HepG2 (cell line): ENCODE results near the gene TRIP6. TPM values are rescaled to one million over a fixed set of nuclear protein-coding genes. Genes with fewer than 3 reads are reported as not detected.

Experiments
- ASH2L ChIP-seq: fragments of 300-600, 200-600 bp; sonication (generic); IDR thresholded peaks from 2 replicates; pipeline ENCODE4 v1.7.0; 2017; ENCODE audit warnings: low read depth, mild to moderate bottlenecking, moderate library complexity, mixed read lengths, low read length; ENCODE audit not compliant: insufficient read length
- EHMT2 ChIP-seq: fragments of 200-600 bp; sonication (generic); IDR thresholded peaks from 2 replicates; pipeline ENCODE4 v1.7.0; 2017; ENCODE audit warnings: antibody characterized with exemption, low read depth, low read length, borderline replicate concordance
- GPBP1L1 ChIP-seq: sonication (generic); formaldehyde crosslinking; IDR thresholded peaks from 2 replicates; pipeline ENCODE4 v1.5.0; 2020; ENCODE audit warnings: mild to moderate bottlenecking, missing genetic modification reagents
- KIAA2018 ChIP-seq: sonication (generic); formaldehyde crosslinking; IDR thresholded peaks from 2 replicates; pipeline ENCODE4 v1.5.0; 2020; ENCODE audit warnings: mild to moderate bottlenecking, missing genetic modification reagents, borderline replicate concordance
- MED1 ChIP-seq: sonication (generic); formaldehyde crosslinking; IDR thresholded peaks from 2 replicates; pipeline ENCODE4 v1.4.0; 2020; ENCODE audit warnings: missing genetic modification reagents
- SOX6 ChIP-seq, 2 experiments: fragments of 450-650 bp in 1 of 2; sonication (generic) in 1 of 2; formaldehyde crosslinking in 1 of 2; IDR thresholded peaks; 2 replicates each; pipeline versions ENCODE4 v1.4.0 to v1.6.1; 2017 to 2020; ENCODE audit warnings: antibody characterized with exemption in 1 of 2, mild to moderate bottlenecking in 1 of 2, missing genetic modification reagents in 1 of 2
- TEF ChIP-seq: sonication (generic); formaldehyde crosslinking; IDR thresholded peaks from 2 replicates; pipeline ENCODE4 v1.5.0; 2020; ENCODE audit warnings: missing genetic modification reagents
- THAP8 ChIP-seq: sonication (generic); formaldehyde crosslinking; IDR thresholded peaks from 2 replicates; pipeline ENCODE4 v1.5.1; 2020; ENCODE audit warnings: missing genetic modification reagents, mild to moderate bottlenecking, borderline replicate concordance
- ZBTB39 ChIP-seq: sonication (generic); formaldehyde crosslinking; IDR thresholded peaks from 2 replicates; pipeline ENCODE4 v1.5.0; 2020; ENCODE audit warnings: missing genetic modification reagents
- ZNF441 ChIP-seq: sonication (generic); formaldehyde crosslinking; IDR thresholded peaks from 2 replicates; pipeline ENCODE4 v1.7.0; 2021; ENCODE audit warnings: missing genetic modification reagents, borderline replicate concordance
- ZNF510 ChIP-seq: sonication (generic); formaldehyde crosslinking; IDR thresholded peaks from 2 replicates; pipeline ENCODE4 v1.4.0; 2020; ENCODE audit warnings: low read depth, mild to moderate bottlenecking, missing genetic modification reagents
- ZNF670 ChIP-seq: sonication (generic); formaldehyde crosslinking; IDR thresholded peaks from 2 replicates; pipeline ENCODE4 v1.8.0; 2022; ENCODE audit warnings: mild to moderate bottlenecking, missing genetic modification reagents, borderline replicate concordance
- ZNF678 ChIP-seq: sonication (generic); formaldehyde crosslinking; IDR thresholded peaks from 2 replicates; pipeline ENCODE4 v1.4.0; 2020; ENCODE audit warnings: mild to moderate bottlenecking, missing genetic modification reagents
- ZNF790 ChIP-seq: sonication (generic); formaldehyde crosslinking; IDR thresholded peaks from 2 replicates; pipeline ENCODE4 v1.8.0; 2022; ENCODE audit warnings: missing genetic modification reagents, mild to moderate bottlenecking, borderline replicate concordance
- polyA plus RNA-seq, 8 experiments: library from polyadenylated mRNA; depleted of rRNA in 3 of 8; stranded (reverse) in 7 of 8; unstranded in 1 of 8; fragments of >200 nt; fragmentation: Illumina TruSeq in 4 of 8; extraction: Trizol in 4 of 8; gene quantifications; 2 replicates each; pipeline versions ENCODE4 v1.2.1 to v1.2.3, GENCODE V29; 2011 to 2016; ENCODE audit warnings: low read depth in 4 of 8, missing spikeins in 1 of 8, mixed read lengths in 1 of 8; ENCODE audit not compliant: insufficient read depth in 1 of 8
- total RNA-seq, 5 experiments: library from RNA; depleted of rRNA; stranded (reverse); fragments of >200 nt; fragmentation: Illumina TruSeq; extraction: Trizol; gene quantifications; 2 replicates each; pipeline ENCODE4 v1.2.3, GENCODE V29; 2016; ENCODE audit warnings: low read depth in 1 of 5

Gene TRIP6
- total and polyA plus RNA-seq, 2 of the 13 experiments (the other 11 are each of a cell fraction or from before 2014, with no cell fraction given), result 0.34 to 0.38 TPM

- no peak for TF ChIP-seq KIAA2018 (CRISPR knock-in tag)
- TF ChIP-seq ZNF510 (CRISPR knock-in tag), result no peak
- no peak for TF ChIP-seq SOX6 (IDR thresholded peaks at IDR 0.05)
- TF ChIP-seq SOX6 (CRISPR knock-in tag; IDR thresholded peaks at IDR 0.05), result peak; percentile 53; the same call in 1 of the 2 replicates
- no peak for TF ChIP-seq GPBP1L1
- peak; percentile 27; the same call in 1 of the 2 replicates for TF ChIP-seq ZNF790
- TF ChIP-seq TEF (CRISPR knock-in tag), result peak; percentile 57; the same call in 1 of the 2 replicates
- 0 out of 2 replicates have a peak, but pooled peaks have one; percentile 21 for TF ChIP-seq MED1 (CRISPR knock-in tag)
- TF ChIP-seq ZNF678, result peak; percentile 76; the same call in 1 of the 2 replicates
- TF ChIP-seq ASH2L, result peak; percentile 78
- TF ChIP-seq THAP8 (CRISPR knock-in tag), result no peak
- peak; percentile 39; the same call in 1 of the 2 replicates for TF ChIP-seq ZBTB39 (CRISPR knock-in tag)
- TF ChIP-seq ZNF670 (CRISPR knock-in tag), result peak; percentile 84
- no peak for TF ChIP-seq EHMT2
- peak; percentile 78; the same call in 1 of the 2 replicates for TF ChIP-seq ZNF441 (CRISPR knock-in tag)
Observed at GRCh38 chr7:100888988-100889750, 22.0 kb downstream of the TRIP6 start, which contains the start of gene UFSP1 (continued).
